GM12878 (cell line): ENCODE measurements around the gene PFKFB2. TPM values are rescaled to one million over a fixed set of nuclear protein-coding genes. Genes with fewer than 3 reads are reported as not detected.
A peak's percentile ranks its signal among the peaks of the same experiment; 100 is the strongest.

ENCODE experiments used
- ATAC-seq: fragments of 200-7000 bp; cut with Tn5 transposase; 3 replicates; pipeline ENCODE4 v1.9.1; 2020; ENCODE audit warnings: mild to moderate bottlenecking, moderate library complexity
- BruUV-seq: library from RNA; stranded (reverse); fragments of 400-500 nt; replicated peaks from 2 replicates; lab custom pipeline; 2021; lab: Mats Ljungman, UMichigan
- CTCF ChIA-PET: fragments of 300-600 bp; sonication (Branson Sonifier 250); formaldehyde crosslinking; extraction: SDS; loops from one replicate; lab custom pipeline; 2021; ENCODE audit warnings: inconsistent platforms; lab: Yijun Ruan, JAX
- POLR2A ChIA-PET: fragments of 350-600 bp; formaldehyde crosslinking; extraction: SDS; loops from one replicate; lab custom pipeline; 2021; ENCODE audit warnings: inconsistent platforms; lab: Charles Lee
- RAD21 ChIA-PET: fragments of 300-600 bp; sonication (Branson Sonifier 250); formaldehyde crosslinking; loops from one replicate; lab custom pipeline; 2023; ENCODE audit warnings: antibody characterized with exemption; ENCODE audit not compliant: unreplicated experiment; lab: Charles Lee
- SMC1A ChIA-PET: fragments of 300-600 bp; sonication (Branson Sonifier 250); formaldehyde crosslinking; loops from one replicate; lab custom pipeline; 2023; ENCODE audit not compliant: unreplicated experiment, uncharacterized antibody; lab: Charles Lee
- DNase-seq: peaks from one replicate; pipeline ENCODE4 v3.0.0-alpha.2; 2011; ENCODE audit warnings: low read depth, low spot score
- FAIRE-seq: peaks from 3 replicates; lab custom pipeline; 2011; peaks lifted over from hg19 to GRCh38; lab: Jason Lieb, UNC
- H2AFZ ChIP-seq: 2 replicates; pipeline ENCODE4 v1.6.0; 2011; ENCODE audit warnings: low read depth, low read length, control low read depth; ENCODE audit not compliant: control insufficient read depth
- H3K27ac ChIP-seq: 2 replicates; pipeline ENCODE4 v1.5.1; 2011; ENCODE audit warnings: control low read depth; ENCODE audit not compliant: control insufficient read depth, insufficient read depth
- H3K27me3 ChIP-seq, 2 experiments: replicated peaks in 1 of 2; 2 replicates each; pipeline versions ENCODE4 v1.6.0 to v1.6.1; 2011; ENCODE audit warnings: low read length in 1 of 2; ENCODE audit not compliant: control insufficient read depth in 2 of 2, insufficient read depth in 2 of 2
- H3K36me3 ChIP-seq, 2 experiments: 2 replicates each; pipeline ENCODE4 v1.5.1; 2011; ENCODE audit warnings: low read length in 1 of 2; ENCODE audit not compliant: control insufficient read depth in 2 of 2, insufficient read depth in 2 of 2
- H3K4me1 ChIP-seq: 2 replicates; pipeline ENCODE4 v1.6.1; 2011; ENCODE audit warnings: mild to moderate bottlenecking, low read length, moderate library complexity, mixed read lengths; ENCODE audit not compliant: control insufficient read depth, insufficient read depth
- H3K4me2 ChIP-seq: 2 replicates; pipeline ENCODE4 v1.6.0; 2011; ENCODE audit warnings: control low read depth; ENCODE audit not compliant: control insufficient read depth, insufficient read depth
- H3K4me3 ChIP-seq: fragments of 200-600 bp; sonication (generic); 2 replicates; pipeline ENCODE4 v1.5.1; 2016
- H3K79me2 ChIP-seq: 2 replicates; pipeline ENCODE4 v1.6.0; 2011; ENCODE audit warnings: low read length; ENCODE audit not compliant: control insufficient read depth, insufficient read depth
- H3K9ac ChIP-seq: 2 replicates; pipeline ENCODE4 v1.8.0; 2011; ENCODE audit warnings: low read length, control low read depth, mixed read lengths; ENCODE audit not compliant: control insufficient read depth, insufficient read depth
- H3K9me3 ChIP-seq: replicated peaks from 3 replicates; pipeline ENCODE4 v1.5.1; 2011; ENCODE audit warnings: mild to moderate bottlenecking, low read length; ENCODE audit not compliant: control insufficient read depth, insufficient read depth
- H4K20me1 ChIP-seq: 2 replicates; pipeline ENCODE4 v1.6.0; 2011; ENCODE audit not compliant: control insufficient read depth, insufficient read depth
- ATF3 ChIP-seq: IDR thresholded peaks from 2 replicates; pipeline ENCODE4 v1.6.1; 2011; ENCODE audit warnings: low read depth, mild to moderate bottlenecking, low read length, moderate library complexity, borderline replicate concordance; ENCODE audit errors: extremely low read depth
- BCL11A ChIP-seq: IDR thresholded peaks from 2 replicates; pipeline ENCODE4 v1.6.1; 2011; ENCODE audit warnings: low read depth, low read length
- CEBPZ ChIP-seq: fragments of 150-350 bp; IDR thresholded peaks from 2 replicates; pipeline ENCODE4 v1.6.1; 2016; ENCODE audit warnings: low read depth, low read length
- EED ChIP-seq: sonication (generic); IDR thresholded peaks from 2 replicates; pipeline ENCODE4 v1.6.1; 2016; ENCODE audit warnings: antibody characterized with exemption, low read depth
- FOS ChIP-seq: IDR thresholded peaks from 3 replicates; pipeline ENCODE4 v1.6.1; 2011; ENCODE audit warnings: borderline replicate concordance; ENCODE audit not compliant: insufficient read length; ENCODE audit errors: extremely low read depth
- MAX ChIP-seq: IDR thresholded peaks from 2 replicates; pipeline ENCODE4 v1.6.1; 2012; ENCODE audit warnings: low read depth, low read length, improper control_type of control experiment
- NFYB ChIP-seq: IDR thresholded peaks from 2 replicates; pipeline ENCODE4 v1.6.1; 2011; ENCODE audit warnings: low read depth, mild to moderate bottlenecking, low read length, improper control_type of control experiment, moderate library complexity; ENCODE audit not compliant: insufficient read depth
- SIN3A ChIP-seq: IDR thresholded peaks from 2 replicates; pipeline ENCODE4 v1.6.1; 2012; ENCODE audit warnings: low read depth, low read length, improper control_type of control experiment
- SUZ12 ChIP-seq: fragments of 200-600 bp; sonication (generic); IDR thresholded peaks from one replicate; pipeline ENCODE4 v1.6.1; 2018; ENCODE audit warnings: antibody characterized with exemption, mild to moderate bottlenecking; ENCODE audit not compliant: unreplicated experiment
- ZNF207 ChIP-seq: fragments of 450-650 bp; IDR thresholded peaks from 2 replicates; pipeline ENCODE4 v1.6.1; 2014; ENCODE audit warnings: antibody characterized with exemption, mild to moderate bottlenecking, borderline replicate concordance
- WGBS: methylation state at CpG from one replicate; pipeline ENCODE4 v1.1.6; 2016; ENCODE audit warnings: low lambda C conversion rate; ENCODE audit not compliant: insufficient replicate concordance, insufficient coverage; ENCODE audit errors: missing lambda C conversion rate; 5-methylcytosine and 5-hydroxymethylcytosine counted together
- in situ Hi-C: fragments of 300-500 bp; cut with MboI; formaldehyde crosslinking; loops from 9 replicates; pipeline ENCODE4 v1.14.3; 2018; ENCODE audit warnings: mixed read lengths
- intact Hi-C: fragments of 100-400 bp; cut with micrococcal nuclease; formaldehyde crosslinking; loops from one replicate; pipeline ENCODE4 v1.14.2; 2022; ENCODE audit not compliant: unreplicated experiment
- polyA plus RNA-seq, 11 experiments: library from polyadenylated mRNA; depleted of rRNA in 4 of 11; unstranded in 6 of 11; stranded (reverse) in 5 of 11; fragments of >200 nt; fragmentation: Nextera tagmentation in 4 of 11; fragmentation: Illumina TruSeq in 1 of 11; extraction: Ambion mirVana in 4 of 11; extraction: Trizol in 1 of 11; gene quantifications; 1 replicate in 1 of 11; 2 replicates in 10 of 11; pipeline versions ENCODE4 v1.2.1 to v1.2.3, GENCODE V29; 2011 to 2016; ENCODE audit warnings: inconsistent platforms in 2 of 11, missing spikeins in 2 of 11, low read depth in 1 of 11
- total RNA-seq, 4 experiments: library from RNA; depleted of rRNA in 3 of 4; stranded (reverse); fragments of >200 nt in 3 of 4; fragmentation: Illumina TruSeq in 1 of 4; extraction: Trizol in 1 of 4; gene quantifications; 2 replicates each; pipeline versions ENCODE4 v1.2.1 to v1.2.3, GENCODE V29; 2013 to 2021

Gene PFKFB2
- total and polyA plus RNA-seq, 10 of the 15 experiments (the other 5 are each of a cell fraction or from before 2014, with no cell fraction given): 0.40 to 1.3 (median 1.0) TPM

GRCh38 chr1:207084232-207084631 lies 31.2 kb downstream of the PFKFB2 start:
- Histone ChIP-seq H3K4me1 (peaks cover 4% of the 10 kb centered on the region; the same call in 1 of the 2 replicates), H3K4me3 (no peak overlapping the region), H3K9me3 (no peaks in the 10 kb centered on the region), H3K27ac (no peak overlapping the region), H4K20me1 (no peaks in the 10 kb centered on the region), H3K9ac (no peak overlapping the region), H2AFZ (no peak overlapping the region), H3K79me2 (no peaks in the 10 kb centered on the region), H3K4me2 (no peak overlapping the region), H3K27me3 (no peaks in the 10 kb centered on the region), H3K36me3 (no peaks in the 10 kb centered on the region)
- 39% methylated on average over 2 of the region's 2 CpGs for WGBS
- ATAC-seq (peak; percentile 17; the same call in 2 of the 3 replicates), FAIRE-seq (no peak), DNase-seq (no peak)
- in situ Hi-C loops (no loop called here), intact Hi-C loops (loop anchor here (1.0 to 5.0 kb wide), 3 partner anchors 238 to 415 kb away; partner anchors contain the start of gene CD55)
- ChIA-PET POLR2A (no interaction called here), CTCF (interaction anchor here (0.7 to 8.3 kb wide), 36 partner anchors 9 to 453 kb away, joined by 3 to 154 read pairs (median 4); partner anchors contain the start of genes C1orf116, CD55, CR1 and PFKFB2), RAD21 (interaction anchor here (0.8 to 3.6 kb wide), 17 partner anchors 9 to 417 kb away, joined by 3 to 54 read pairs (median 4); partner anchors contain the start of genes CD55 and CR1), SMC1A (interaction anchor here (0.5 to 7.3 kb wide), 28 partner anchors 9 to 435 kb away, joined by 3 to 69 read pairs (median 4); partner anchors contain the start of genes CR1, PFKFB2 and YOD1)
- TF ChIP-seq SUZ12 (no peak), ZNF207 (no peak), MAX (no peak), BCL11A (no peak), EED (no peak), CEBPZ (no peak), FOS (no peak), ATF3 (no peak), NFYB (no peak), SIN3A (no peak)
- BruUV-seq: no TSS peak
